ENCODE measurements around the gene SLC8A1.
"Not testable (repeated sequence)": the region's sequence is repeated elsewhere in the genome, so short reads cannot be mapped to it uniquely, and the experiment has no call there.

SLC8A1 gene

DNA sequence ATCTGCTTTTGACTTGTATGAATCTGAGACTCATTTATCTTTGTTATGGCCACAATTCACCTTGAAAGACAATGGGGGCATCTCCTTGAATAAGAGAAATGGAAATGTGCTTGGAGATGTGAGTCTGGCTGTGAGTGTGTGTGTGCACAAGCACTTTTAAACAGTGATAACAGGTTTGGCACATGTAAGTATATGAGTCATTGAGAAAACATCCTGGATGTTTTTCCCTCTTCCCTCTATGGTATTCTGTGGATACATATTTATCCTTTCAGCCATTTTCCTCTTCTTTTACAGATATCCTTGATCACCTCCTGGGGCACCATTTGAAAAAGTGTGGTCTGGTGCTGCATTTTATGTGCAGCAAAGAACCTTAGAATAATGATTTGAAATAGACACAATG lies 355.5 kb downstream of the SLC8A1 start:
- no peak for DNase-seq

DNA sequence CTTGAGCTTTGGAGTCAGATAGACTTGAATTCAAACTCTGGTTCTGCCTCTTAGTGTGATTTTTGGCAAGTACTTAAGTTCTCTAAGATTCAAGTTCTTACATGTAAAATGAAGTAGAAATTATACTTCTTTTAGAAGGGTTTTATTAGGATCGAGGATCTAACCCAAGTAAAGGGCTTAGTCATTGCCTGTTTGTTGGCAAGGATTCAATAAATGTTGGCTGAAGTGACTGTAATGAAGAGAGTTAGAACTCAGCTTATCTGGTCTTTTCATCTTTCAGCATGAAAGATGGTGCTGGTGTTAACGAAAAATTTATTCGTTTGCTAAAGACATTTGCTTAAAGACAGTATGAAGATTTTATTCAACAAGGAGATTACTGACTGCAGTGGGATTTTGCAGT lies 356.9 kb downstream of the SLC8A1 start:
- no peak for DNase-seq

DNA sequence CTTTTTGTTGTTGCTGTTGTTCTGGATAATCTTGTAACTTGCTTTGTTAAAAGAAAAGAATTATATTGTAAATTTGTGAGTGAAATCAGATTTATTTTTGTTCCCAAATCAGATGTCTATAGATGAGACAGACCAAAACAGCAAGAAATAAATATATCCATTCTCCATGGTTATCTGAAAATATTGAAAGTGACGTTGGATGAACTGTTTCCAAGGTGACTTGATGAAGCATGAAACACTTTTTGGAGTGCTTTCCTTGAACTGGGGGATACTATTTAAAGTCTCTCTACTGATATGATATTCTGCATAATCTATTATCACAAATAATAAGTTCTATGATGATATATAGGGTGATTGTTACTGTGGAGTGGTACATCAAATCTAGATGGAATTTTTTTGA lies 357.4 kb downstream of the SLC8A1 start:
- no peak for DNase-seq

DNA sequence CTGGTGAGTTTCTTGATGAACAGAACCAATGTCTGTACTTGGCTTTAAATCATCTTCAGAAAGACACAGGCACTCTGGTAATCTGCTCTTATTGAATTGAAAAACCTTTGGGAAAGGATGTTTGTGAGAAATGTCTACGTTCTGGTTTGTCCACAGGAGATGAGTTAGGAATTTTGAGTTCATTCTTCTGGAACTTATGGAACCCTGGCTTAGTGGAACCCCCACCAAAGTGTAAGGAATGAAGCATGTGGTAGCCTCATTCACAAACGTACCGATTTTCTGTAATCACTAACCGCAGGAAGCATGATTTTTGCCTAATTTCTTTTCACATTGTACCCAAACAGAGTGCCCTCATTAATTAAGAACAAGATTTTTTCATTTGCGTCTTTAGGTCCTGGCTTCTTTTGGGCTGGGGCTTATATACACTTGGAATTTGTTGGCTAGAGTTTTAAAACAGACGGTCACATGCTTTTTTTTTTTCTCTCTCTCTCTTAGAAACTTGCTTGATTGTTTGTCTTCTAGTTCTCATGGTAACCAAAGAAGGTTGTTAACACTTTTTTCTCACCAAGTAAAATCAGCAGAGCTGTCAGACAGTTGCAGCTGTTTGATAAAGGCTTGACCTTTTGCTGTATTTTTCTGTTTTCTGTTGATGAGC lies 358.7 kb downstream of the SLC8A1 start:
- DNase-seq, result no peak

DNA sequence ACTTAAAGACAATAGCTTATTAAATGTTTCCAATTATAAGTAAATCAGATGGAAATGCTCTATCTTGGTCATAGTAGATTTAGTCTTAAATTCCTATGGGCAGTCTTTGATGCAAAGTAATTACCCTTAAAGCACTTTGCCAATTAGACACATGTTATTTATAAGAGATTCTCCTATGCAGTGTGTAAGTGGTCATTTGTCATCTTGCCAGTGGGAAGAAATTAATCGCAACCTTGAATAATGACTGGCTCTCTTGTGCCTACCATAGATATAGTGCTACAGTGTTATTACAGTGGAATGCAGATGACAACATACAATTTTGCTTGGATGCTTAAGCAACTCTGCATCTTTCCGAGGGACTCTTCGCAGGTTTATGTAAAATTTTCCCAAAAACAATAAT lies 361.8 kb downstream of the SLC8A1 start:
- DNase-seq, result no peak

DNA sequence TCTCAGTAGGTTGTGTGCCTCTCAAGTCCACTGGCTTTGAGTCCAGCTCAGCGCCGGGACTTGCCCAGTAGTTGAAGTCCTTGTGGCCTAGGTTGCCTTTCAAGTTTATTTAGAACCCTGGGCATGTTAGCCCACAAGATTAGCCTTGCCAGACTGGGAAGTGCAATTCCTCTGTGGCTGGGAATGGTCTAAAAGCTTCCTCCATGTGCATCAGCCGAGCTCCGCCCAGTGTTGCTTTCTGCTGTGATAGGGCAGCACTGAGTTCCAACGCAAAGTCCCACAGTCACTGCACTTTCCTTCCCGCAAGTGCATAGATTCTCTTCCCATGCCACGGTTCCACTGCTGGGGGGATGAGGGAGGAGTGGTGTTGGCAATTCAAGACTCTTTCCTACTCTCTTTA lies 364.0 kb downstream of the SLC8A1 start:
- no peak for DNase-seq

DNA sequence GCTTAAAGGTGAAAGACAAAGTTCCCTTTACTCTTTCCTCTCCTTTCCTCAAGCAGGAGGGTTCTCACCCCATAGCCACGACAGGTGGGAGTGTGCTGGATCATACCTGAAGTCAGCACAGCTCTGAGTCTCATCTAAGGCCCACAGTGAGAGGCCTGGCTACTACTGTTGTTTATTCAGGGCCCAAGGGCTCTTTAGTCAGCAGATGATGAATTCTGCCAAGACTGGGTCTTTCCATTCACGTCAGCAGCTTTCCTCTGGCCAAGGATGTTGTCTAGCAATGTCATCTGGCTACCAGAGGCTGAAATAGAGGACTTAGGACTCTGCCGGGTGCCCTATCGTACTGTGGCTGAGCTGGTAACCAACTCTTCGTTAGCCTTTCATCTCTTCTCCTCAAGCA lies 364.5 kb downstream of the SLC8A1 start:
- DNase-seq, result no peak

DNA sequence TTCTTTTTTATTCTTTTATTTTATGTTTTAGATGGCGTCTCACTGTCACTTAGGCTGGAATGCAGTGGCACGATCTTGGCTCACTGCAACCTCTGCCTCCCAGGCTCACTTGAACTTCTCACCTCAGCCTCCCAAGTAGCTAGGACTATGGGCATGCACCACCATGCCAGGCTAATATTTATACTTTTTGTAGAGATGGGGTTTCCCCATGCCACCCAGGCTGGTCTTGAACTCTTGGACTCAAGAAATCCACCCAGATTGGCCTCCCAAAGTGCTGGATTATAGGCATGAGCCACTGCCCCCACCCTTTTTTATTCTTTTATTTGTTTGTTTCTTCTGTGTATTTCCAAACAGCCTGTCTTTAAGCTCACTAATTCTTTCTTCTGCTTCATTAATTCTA lies 366.1 kb downstream of the SLC8A1 start:
- no peak for DNase-seq

DNA sequence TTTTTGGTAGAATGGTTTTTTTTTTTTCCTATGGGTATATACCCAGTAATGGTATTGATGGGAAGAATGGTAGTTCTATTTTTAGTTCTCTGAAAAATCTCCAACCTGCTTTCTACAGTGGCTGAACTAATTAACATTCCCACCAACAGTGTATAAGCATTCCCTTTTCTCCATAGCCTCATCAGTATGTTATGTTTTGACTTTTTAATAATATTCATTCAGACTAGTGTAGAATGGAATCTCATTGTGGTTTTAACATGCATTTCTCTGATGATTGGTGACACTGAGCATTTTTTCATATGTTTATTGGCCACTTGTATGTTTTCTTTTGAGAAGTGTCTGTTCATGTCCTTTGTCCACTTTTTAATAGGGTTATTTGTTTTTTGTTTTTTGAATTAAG lies 378.6 kb downstream of the SLC8A1 start:
- DNase-seq, result not testable (repeated sequence)

DNA sequence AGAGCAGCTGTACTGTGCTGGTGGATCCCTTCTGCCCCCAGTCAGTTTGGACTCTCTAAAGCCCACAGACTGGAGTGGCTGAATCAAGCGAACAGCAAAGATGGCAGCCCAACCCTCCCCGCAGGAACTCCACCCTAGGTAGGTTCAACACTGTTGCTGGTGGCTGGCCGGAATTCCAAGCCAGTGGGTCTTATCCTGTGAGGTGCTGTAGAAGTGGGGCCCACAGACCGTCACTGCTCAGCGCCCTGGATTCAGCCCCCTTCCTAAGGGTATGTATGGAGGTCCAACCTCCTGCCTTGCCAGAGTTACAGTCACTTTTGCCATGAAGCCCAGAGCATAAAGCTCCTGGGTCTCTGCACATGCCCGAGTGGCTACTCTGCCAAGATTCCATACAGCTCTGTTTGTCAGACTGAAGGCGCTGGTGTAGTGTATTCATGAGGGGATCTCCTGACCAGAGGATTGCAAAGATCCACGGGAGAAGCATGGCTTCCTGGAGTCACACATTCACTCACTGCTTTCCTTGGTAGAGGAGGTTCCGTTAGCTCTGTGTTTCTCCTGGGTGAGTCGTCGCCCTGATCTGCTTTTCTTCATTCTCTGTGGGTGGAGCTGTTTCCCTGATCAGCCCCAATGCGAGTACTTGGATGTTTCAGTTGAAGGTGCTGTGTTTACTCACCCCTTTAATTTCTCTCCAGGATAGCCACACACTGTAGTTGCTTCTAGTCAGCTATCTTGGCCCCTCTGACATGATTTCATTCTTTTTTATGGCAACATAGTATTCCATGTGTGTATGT lies 379.3 kb downstream of the SLC8A1 start:
- no peak for DNase-seq

DNA sequence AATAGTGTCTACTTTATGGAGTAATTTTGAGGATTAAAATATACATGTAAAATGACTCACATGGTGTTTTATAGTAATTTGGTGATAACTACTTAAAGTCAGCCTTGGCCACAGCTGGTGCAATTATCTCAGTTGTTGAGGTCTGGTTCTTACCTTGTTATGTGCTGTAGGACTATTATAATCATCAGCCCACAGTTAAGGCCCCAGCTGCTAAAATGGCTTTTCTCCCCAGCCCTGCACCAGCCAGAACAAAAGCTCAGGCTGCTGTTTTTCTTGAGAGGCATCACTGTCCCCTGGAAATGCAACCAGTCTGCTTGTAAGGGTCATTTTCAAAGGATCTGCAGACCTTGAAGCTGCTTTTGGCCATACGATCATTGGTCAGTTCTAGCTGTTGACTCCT lies 389.5 kb downstream of the SLC8A1 start:
- no peak for DNase-seq

DNA sequence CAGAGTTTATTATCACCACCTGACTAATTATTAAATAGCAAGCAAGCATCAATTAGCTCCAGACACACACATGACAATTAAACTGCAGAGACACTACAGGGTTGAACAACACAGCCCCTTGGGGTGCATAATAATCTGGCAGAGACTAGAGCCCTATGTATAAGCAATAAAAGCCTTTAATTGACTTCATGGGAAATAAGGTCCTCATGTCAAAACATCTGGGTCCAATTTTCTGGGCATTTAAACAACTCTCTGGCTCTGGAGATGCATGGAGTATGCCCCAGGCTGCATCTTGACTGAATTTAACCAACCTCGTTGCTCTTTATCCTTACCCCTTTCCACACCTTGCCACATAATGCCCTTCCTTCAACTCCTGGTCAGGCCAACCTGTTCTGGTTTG lies 402.1 kb downstream of the SLC8A1 start:
- no peak for DNase-seq

DNA sequence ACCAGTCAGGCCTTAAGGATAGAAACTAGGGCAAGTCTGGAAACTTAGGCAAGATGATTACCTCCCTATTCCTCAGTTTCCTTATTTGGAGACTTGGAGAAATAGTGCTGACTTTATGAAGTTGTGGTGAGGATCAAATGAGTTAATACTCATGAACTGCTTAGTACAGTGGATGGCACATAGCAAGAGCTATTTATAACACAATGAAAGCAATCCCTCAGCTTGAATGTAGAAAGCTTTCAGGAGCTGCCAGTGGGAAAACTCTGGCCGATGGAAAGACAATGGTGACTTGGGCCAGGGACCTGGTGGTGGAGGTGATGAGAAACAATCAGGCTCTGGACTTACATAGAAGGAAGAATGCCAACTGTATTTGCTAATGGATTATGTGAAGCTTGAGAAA lies 403.4 kb downstream of the SLC8A1 start:
- DNase-seq, result no peak

DNA sequence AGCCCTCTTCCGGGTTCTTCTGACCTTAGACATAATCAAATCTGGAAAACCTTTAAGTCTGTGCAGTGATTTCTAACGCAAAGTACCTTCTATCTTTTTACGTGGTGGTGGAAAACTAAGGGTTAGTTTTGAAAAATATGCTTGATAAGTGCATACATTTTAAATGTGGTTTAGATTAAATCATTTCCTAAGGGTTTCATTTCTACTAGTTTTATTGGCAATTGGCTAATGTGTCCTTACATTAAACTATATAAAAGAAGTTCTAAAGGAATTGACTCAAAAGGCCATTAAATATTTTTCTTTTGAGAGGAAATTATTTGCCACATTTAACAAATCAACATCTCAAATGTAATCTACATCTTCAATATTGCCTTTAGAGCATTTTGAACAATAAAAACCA lies 404.5 kb downstream of the SLC8A1 start:
- DNase-seq, result no peak

All from NCI-H187 (cell line).